WTC11 (cell line): ENCODE measurements around the gene ROR2.

Experiments
- ATF3 ChIP-seq: sonication (generic); formaldehyde crosslinking; conservative IDR thresholded peaks from 2 replicates; pipeline ENCODE4 v1.8.1; 2022; ENCODE audit warnings: mild to moderate bottlenecking, missing genetic modification reagents
- CREB1 ChIP-seq: sonication (generic); formaldehyde crosslinking; IDR thresholded peaks from 2 replicates; pipeline ENCODE4 v1.8.0; 2023; ENCODE audit warnings: mild to moderate bottlenecking, missing genetic modification reagents
- CTCF ChIP-seq: fragments of 200-600 bp; IDR thresholded peaks from 2 replicates; pipeline ENCODE4 v1.8.0; 2022; ENCODE audit warnings: antibody characterized with exemption
- JUN ChIP-seq: sonication (generic); formaldehyde crosslinking; IDR thresholded peaks from 2 replicates; pipeline ENCODE4 v1.8.0; 2023; ENCODE audit warnings: mild to moderate bottlenecking, missing genetic modification reagents
- MYBL2 ChIP-seq: sonication (generic); formaldehyde crosslinking; IDR thresholded peaks from 2 replicates; pipeline ENCODE4 v1.8.1; 2023; ENCODE audit warnings: mild to moderate bottlenecking, moderate library complexity, missing genetic modification reagents
- NR1H2 ChIP-seq: sonication (generic); formaldehyde crosslinking; IDR thresholded peaks from 2 replicates; pipeline ENCODE4 v1.9.0; 2021; ENCODE audit warnings: mild to moderate bottlenecking, moderate library complexity, missing genetic modification reagents
- SP1 ChIP-seq: sonication (generic); formaldehyde crosslinking; conservative IDR thresholded peaks from 2 replicates; pipeline ENCODE4 v1.8.1; 2022; ENCODE audit warnings: missing genetic modification reagents
- USF2 ChIP-seq: sonication (generic); formaldehyde crosslinking; IDR thresholded peaks from 2 replicates; pipeline ENCODE4 v1.8.1; 2023; ENCODE audit warnings: mild to moderate bottlenecking, missing genetic modification reagents, moderate library complexity
- ZNF138 ChIP-seq: sonication (generic); formaldehyde crosslinking; conservative IDR thresholded peaks from 2 replicates; pipeline ENCODE4 v1.8.1; 2022; ENCODE audit warnings: mild to moderate bottlenecking, moderate library complexity, missing genetic modification reagents

- TF ChIP-seq CREB1 (CRISPR knock-in tag): no peak
- TF ChIP-seq JUN (CRISPR knock-in tag): no peak
- TF ChIP-seq CTCF: no peak
- no peak for TF ChIP-seq SP1 (CRISPR knock-in tag)
- no peak for TF ChIP-seq NR1H2
- TF ChIP-seq ZNF138: no peak
- no peak for TF ChIP-seq USF2 (CRISPR knock-in tag)
- TF ChIP-seq ATF3: no peak
- TF ChIP-seq MYBL2 (CRISPR knock-in tag): no peak
Observed at GRCh38 chr9:91710158-91710557, 239.9 kb downstream of the ROR2 start.
